Endothelial cell of umbilical vein (primary cell): Measurements from ENCODE around the gene LYRM9.

ENCODE experiments used
- CTCF ChIP-seq, 2 donors: IDR thresholded peaks; 1 replicate in 1 of 2; 2 replicates in 1 of 2; pipeline ENCODE4 v1.5.1; 2011; ENCODE audit warnings: low read length in 2 of 2, mild to moderate bottlenecking in 2 of 2, moderate library complexity in 2 of 2, control low read depth in 1 of 2, inconsistent platforms in 1 of 2, low read depth in 1 of 2; ENCODE audit not compliant: insufficient read depth in 1 of 2; ENCODE audit errors: extremely low read depth in 1 of 2
- EZH2 ChIP-seq: IDR thresholded peaks from 2 replicates; pipeline ENCODE4 v1.6.1; 2012; ENCODE audit warnings: borderline replicate concordance, low read depth, mild to moderate bottlenecking, moderate library complexity, low read length, inconsistent platforms; ENCODE audit not compliant: severe bottlenecking
- GATA2 ChIP-seq: IDR thresholded peaks from 2 replicates; pipeline ENCODE4 v1.7.0; 2011; ENCODE audit warnings: low read depth, mild to moderate bottlenecking, moderate library complexity, mixed read lengths, low read length; ENCODE audit not compliant: insufficient read length, insufficient read depth
- MAX ChIP-seq: IDR thresholded peaks from 2 replicates; pipeline ENCODE4 v1.6.1; 2011; ENCODE audit not compliant: insufficient read depth, insufficient read length
- POLR2A ChIP-seq: IDR thresholded peaks from 2 replicates; pipeline ENCODE4 v1.6.1; 2012; ENCODE audit warnings: low read depth, mild to moderate bottlenecking, control low read depth, low read length
- POLR2AphosphoS5 ChIP-seq: IDR thresholded peaks from 2 replicates; pipeline ENCODE4 v1.6.1; 2012; ENCODE audit warnings: low read depth, mild to moderate bottlenecking, control low read depth, low read length, moderate library complexity; ENCODE audit not compliant: insufficient read depth

- TF ChIP-seq CTCF (IDR thresholded peaks at IDR 0.05; ENCODE audit: extremely low read depth in 1 of 2, insufficient read depth in 1 of 2, low read depth in 1 of 2, low read length in 2 of 2) (no peak), POLR2AphosphoS5 (no peak), MAX (no peak), POLR2A (no peak), GATA2 (no peak), EZH2 (no peak)
Observed at GRCh38 chr17:27848931-27849330, 44.2 kb downstream of the LYRM9 start.
